ENCODE results near the gene CDH13.

DNA sequence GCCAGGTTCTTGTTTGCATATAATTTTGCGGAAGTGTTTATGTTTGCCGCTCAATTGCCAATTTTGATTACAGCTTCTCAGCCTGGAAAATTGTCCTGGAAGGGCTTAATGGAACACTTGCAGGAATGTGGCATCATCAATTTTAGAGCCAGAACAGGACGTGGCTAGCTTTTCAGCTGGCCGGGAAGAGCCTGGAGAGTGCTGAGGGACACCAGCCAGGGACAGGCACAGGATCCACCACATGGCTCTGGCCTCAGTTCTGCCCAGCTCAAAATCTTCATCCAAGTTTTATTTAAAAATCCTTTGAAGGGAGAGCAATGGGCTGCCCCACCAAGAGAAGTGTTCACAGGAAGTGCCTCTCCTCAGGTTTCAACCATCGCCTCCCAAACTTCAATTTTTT lies 893.8 kb downstream of the CDH13 start:
- TF ChIP-seq EP300 (IDR thresholded peaks at IDR 0.05): no peak
- TF ChIP-seq, protein P1, sequence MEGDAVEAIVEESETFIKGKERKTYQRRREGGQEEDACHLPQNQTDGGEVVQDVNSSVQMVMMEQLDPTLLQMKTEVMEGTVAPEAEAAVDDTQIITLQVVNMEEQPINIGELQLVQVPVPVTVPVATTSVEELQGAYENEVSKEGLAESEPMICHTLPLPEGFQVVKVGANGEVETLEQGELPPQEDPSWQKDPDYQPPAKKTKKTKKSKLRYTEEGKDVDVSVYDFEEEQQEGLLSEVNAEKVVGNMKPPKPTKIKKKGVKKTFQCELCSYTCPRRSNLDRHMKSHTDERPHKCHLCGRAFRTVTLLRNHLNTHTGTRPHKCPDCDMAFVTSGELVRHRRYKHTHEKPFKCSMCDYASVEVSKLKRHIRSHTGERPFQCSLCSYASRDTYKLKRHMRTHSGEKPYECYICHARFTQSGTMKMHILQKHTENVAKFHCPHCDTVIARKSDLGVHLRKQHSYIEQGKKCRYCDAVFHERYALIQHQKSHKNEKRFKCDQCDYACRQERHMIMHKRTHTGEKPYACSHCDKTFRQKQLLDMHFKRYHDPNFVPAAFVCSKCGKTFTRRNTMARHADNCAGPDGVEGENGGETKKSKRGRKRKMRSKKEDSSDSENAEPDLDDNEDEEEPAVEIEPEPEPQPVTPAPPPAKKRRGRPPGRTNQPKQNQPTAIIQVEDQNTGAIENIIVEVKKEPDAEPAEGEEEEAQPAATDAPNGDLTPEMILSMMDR (IDR thresholded peaks at IDR 0.05): no peak
- no peak for TF ChIP-seq POLR2AphosphoS5 (IDR thresholded peaks at IDR 0.05)
- TF ChIP-seq POLR2A (IDR thresholded peaks at IDR 0.05): no peak
